GM12873 (cell line): ENCODE data around the gene RTL3.

Experiments used
- TF ChIP-seq, protein P1 (sequence below): IDR thresholded peaks from 2 replicates; pipeline ENCODE4 v1.5.1; 2012; ENCODE audit warnings: low read depth, mild to moderate bottlenecking, moderate library complexity, low read length, control low read depth; ENCODE audit not compliant: insufficient read depth; ENCODE audit errors: missing control alignments

The RTL3 gene

DNA sequence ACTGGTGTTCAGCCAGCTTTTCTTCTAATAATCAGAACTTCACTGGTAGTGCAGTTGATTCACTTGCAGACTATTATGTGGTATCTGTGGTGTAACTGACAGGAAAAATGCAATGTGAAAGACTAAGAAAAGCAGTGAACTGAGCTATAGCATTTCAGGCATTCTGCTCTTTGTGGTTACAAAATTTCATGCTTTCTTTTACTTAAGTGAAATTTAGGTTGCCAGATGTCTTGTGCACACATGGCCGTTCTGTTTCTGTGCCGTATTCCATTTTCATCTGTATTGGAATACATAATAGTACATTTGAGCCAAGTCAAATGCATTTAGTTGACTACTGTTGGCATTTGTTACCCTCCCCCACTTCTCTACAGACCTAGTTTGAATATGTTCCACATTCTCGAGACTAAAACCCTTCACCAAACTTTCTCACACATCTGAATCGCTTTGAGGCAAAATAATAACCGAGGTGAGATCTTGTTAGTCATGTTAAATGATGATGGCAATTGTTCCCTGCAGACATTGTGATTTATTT is 8.2 kb downstream of the RTL3 start:
- TF ChIP-seq, protein P1, sequence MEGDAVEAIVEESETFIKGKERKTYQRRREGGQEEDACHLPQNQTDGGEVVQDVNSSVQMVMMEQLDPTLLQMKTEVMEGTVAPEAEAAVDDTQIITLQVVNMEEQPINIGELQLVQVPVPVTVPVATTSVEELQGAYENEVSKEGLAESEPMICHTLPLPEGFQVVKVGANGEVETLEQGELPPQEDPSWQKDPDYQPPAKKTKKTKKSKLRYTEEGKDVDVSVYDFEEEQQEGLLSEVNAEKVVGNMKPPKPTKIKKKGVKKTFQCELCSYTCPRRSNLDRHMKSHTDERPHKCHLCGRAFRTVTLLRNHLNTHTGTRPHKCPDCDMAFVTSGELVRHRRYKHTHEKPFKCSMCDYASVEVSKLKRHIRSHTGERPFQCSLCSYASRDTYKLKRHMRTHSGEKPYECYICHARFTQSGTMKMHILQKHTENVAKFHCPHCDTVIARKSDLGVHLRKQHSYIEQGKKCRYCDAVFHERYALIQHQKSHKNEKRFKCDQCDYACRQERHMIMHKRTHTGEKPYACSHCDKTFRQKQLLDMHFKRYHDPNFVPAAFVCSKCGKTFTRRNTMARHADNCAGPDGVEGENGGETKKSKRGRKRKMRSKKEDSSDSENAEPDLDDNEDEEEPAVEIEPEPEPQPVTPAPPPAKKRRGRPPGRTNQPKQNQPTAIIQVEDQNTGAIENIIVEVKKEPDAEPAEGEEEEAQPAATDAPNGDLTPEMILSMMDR: no peak

DNA sequence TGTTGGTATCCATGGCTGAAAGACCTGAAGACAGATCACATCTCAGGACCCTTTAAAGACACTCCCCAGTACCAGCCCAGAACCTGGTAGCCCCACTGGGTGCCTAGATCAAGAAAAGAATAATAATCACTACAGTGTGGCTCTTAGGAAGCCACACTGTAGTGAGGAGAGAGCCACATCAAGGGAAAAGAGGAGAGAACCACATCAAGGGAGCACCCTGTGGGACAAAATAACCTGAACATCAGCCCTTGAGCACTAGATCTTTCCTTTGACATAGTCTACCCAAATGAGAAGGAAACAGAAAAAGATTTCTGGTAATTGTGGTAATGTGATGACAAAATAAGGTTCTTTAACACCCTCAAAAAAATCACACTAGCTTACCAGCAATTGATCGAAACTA is 15.3 kb downstream of the RTL3 start:
- TF ChIP-seq, protein P1: no peak

DNA sequence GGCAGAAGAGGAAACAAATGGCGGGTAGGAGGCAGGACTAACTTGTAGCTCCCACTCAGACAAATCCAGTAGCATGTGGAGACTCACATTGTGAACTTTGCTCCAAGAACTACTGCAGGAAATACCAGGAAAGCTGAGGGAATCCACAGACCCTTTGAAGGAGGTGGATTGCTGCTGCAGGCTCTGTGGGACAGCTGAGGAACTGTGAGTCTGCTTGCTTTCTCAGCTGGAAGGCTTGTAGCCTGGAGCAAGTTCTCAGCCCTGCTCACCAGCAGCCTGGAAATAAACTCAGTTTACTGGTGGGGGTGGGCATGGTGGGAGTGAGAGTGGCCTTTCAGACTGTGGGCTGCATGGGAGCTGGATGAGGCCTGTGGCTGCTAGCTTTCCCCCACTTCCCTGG is 16.0 kb downstream of the RTL3 start:
- TF ChIP-seq, protein P1: no peak

DNA sequence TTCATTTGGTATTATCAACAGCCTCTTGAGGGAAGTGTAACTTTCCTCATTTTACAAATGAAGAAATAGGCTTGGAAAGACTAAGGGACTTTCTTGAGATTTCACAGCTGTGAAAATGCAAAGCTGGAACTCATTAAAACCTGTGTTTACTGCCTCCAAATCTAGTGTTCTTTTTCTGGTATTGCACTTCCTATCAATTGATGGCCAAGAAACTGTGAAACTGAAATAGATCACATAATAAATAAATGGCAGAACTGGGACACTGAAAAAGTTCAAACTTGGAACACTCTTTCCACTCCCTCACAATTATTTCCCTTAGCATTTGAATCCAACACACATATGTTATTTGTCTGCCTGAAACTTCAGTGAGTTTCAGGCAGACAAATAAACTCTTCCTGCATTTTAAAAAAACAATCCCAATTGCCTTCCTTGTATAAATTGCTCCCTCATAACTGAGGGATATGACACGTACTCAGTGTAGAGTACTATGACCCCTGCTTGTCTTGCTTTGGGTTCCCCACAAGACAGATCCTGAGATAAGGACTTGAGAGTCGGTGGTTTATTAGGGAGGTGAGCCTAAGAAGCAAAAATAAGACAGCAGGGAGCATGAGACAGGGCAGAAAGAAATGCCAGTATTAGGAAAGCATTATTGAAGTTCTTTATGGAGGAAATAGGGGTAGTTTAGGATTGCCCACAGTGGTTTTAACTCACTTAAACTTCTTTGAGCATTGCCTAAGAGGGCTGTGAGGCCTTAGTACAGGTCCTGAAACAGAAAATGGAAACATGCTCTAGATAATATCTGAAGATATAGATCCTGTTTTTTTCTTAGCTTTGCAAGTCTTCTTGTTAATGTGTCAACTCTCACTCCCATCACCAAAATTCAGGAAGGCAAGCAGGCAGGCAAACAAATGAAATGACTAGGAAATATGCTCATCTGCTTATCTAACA is 33.9 kb downstream of the RTL3 start:
- TF ChIP-seq, protein P1: no peak

DNA sequence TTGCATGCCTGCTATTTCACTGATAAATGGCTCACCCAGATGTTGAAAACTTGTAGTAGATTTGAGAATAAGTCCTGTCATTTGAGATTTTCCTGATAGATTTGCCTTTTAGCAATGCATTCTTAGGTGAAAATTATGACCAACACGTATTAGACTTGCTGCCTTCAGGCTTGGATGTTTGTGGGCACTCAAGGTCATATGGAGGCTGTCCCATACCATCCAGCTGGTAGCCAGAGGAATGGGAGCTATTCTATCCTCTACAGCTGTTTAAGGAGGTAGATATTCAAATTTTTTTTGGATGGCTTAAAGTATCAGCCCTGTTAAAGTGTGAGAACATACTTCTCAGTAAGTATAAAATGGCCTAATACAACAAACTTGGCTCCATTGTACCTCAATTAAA is 34.7 kb downstream of the RTL3 start:
- TF ChIP-seq, protein P1: no peak

DNA sequence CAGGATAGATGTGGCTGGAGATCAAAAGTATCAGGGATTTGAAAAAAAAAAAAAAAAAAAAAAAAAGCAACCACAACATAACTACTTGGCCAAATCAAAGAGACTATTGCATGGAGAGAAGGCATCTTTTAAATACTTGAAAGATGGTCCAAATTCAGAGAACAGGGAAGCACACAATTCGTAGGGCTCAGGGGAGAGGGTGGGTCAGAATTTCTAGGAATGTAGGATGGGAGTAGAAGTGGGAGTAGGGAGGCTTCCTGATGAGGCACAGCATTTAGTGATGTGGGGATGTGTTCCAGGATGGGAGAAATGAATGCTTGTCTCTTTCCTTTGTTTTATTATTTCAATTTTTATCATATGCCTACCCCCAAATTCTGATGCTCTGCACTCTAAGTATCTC is 36.3 kb downstream of the RTL3 start:
- TF ChIP-seq, protein P1: no peak

DNA sequence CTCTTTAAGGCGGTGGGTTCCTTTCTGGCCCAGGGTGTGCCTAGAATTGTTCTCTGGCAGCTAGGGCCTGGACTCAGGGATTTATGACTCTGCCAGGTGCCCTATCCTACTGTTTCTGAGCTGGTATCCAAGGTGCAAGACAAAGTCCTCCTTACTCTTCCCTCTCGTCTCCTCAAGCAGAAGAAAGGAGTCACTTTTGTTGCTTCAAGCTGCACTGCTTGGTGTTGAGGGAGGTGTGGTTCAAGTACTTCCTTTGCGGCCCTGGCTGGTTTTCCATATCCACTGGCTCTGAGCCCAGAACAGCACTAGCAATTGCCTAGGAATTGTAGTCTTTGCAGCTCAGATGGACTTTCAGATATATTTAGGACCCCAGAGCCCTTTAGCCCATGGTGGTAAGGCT is 39.3 kb downstream of the RTL3 start:
- TF ChIP-seq, protein P1: no peak
